GM12891 (cell line): Measurements from ENCODE around the gene PPARA.

Experiments used
- POLR2A ChIP-seq: IDR thresholded peaks from 2 replicates; pipeline ENCODE4 v1.6.1; 2011; ENCODE audit warnings: low read depth, low read length, control low read depth
- POLR2AphosphoS5 ChIP-seq: IDR thresholded peaks from 2 replicates; pipeline ENCODE4 v1.6.1; 2011; ENCODE audit warnings: low read depth, low read length, control low read depth

DNA sequence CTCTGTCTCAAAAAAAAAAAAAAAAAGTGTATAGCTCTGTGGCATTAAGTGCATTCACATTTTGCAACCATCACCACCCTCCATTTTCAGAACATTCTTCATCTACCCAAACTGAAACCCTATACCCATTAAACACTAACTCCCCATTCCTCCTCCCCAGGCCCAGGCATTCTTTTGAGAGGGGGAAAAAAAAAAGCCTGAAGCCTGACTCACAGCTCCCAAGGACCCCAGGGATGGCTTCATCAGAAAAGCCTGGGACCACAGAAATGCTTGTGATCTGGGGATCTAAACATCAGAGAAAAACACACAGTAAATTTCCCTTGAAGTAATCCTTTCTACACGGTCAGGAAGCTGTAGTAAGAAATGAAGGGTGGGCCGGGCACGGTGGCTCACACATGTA is 135.7 kb downstream of the PPARA start:
- TF ChIP-seq POLR2A (no peak), POLR2AphosphoS5 (no peak)
